HG03571 (cell line): ENCODE data around the gene CHN2.

Experiments
- ATAC-seq: cut with Tn5 transposase; IDR thresholded peaks from one replicate; pipeline ENCODE4 v1.9.1; 2021; ENCODE audit not compliant: unreplicated experiment

Gene CHN2

DNA sequence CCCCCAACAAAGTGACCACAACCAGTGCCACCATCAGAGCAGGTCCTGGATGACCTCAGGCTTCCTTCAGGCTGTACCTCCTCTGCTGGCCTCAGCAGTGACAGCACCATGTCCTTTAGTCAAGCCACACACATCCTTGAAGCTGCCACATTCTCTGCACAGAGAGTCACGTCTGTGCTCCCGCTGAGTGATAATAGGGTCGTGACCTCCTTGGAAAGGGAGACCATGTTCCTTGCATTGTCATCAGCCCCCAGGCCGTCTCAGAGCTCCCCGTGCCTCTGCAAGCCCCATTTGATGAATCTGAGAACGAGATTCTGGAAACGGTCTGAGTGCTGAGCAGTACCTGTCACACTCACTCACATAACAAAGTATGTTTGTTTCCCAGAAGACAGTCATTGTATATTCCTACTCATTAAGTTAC, 262.6 kb downstream of the CHN2 start:
- no peak for ATAC-seq

- no peak for ATAC-seq
Measured at GRCh38 chr7:29457565-29458011, 263.0 kb downstream of the CHN2 start.

- ATAC-seq = no peak
Measured at GRCh38 chr7:29458933-29459332, 264.4 kb downstream of the CHN2 start.

DNA sequence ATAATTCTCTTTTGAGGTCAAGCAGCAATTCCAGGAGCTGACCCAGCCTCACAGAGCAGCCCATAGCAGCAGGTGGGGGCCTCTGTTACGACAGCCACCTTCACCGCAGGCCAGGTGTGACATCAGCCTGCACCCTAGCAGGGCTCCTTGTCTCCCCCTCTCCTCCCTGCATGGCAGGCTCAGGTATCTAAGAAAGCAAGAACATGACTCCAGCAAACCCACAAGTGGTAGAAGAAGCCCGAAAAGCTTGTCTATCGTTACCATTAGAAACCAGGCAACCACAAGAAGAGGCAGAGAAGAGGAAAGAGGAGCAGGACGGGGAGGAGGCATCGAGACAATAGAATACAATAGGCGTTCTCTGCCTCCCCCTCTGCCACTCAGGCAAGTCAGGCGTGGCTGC, 265.0 kb downstream of the CHN2 start:
- no peak for ATAC-seq

DNA sequence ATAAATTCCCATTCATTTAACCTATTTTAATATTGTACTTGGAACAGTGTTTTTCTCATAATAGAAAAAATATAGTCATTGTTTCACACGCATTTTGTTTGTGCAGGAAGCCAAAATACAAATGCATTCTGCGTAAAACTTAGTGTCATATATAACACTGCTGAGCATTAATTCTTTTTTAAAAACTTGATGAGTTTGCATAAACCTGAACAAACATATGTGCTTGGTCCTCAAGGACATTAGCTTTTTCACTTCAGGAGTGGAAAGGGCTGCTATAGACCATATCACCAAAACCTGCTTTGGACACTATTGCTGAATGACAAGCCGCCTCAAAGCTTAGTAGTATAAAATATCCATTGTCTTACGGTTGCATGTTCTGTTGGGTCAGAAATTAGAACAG, 267.4 kb downstream of the CHN2 start:
- ATAC-seq = no peak

- no peak for ATAC-seq
Measured at GRCh38 chr7:29463504-29464158, 269.1 kb downstream of the CHN2 start.

DNA sequence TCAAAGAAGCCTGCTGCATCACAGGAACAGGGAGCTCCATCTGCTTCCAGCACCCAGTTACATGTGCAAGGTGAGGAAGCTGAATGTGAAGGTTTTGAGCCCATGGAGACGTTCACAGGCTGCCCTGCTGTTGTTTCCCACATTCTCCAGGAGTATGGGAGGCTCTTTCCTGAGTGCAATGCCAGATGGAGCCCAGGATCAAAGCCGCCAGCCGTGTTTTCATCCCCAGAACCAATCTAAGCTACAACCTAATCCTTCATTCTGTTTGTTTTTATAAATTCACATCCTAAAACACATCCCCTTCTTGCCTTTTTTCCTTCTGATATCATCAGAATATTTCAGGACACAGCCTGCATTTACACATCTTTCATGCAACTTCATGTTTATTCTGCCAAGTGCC, 270.2 kb downstream of the CHN2 start:
- no peak for ATAC-seq

DNA sequence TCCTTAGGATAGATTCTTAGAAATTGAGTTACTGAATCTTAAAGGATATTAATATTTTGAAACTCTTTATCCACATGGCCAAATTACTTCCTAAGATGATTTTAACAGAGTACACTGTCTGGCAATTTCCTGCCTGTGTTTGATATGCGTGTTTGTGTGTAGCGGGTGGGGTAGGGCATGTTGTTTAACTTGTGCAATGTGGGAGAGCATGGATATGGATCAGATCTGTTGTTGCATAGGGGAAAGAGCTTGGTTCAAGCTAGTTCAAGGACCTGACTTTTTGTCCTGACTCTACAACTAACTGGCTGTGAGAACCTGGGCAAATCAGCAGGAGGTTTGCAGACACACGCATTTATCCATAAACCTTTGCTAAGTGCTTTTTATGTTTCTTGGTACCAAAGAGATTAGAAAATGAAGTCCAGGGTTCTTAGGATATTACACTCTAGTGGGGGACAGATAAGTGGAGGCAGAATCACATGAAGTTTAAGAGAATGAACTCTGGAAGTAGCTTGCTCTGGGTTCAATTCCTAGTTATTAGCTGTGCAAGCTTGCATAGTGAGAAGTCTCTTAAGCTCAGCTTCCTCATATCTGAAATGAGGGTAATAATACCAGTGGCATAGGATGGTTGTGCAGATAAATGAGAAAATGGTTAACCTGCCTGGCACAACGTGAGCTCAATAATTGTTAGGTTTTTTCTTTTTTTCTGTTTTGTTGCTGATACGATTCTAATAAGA, 272.8 kb downstream of the CHN2 start:
- ATAC-seq = no peak

DNA sequence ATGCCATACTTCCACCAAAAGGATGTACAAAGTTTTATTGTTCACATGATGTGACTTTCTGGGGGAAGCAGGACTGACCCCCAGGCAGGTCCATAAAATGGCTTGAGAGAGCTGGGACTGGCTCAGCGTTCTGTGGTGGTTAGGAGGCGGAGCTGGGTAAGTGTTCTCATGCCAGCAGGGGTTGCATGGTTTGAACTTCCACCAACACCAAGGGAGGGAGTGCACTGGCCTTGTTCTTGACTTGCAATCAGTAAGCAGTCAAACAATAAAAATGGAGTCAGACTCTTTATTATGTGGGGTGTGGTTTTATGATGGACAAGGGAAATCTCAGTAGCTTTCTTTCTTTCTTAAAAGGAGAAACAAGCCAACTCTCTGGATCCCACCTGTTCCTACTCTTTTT, 273.6 kb downstream of the CHN2 start:
- no peak for ATAC-seq

GRCh38 chr7:29469281-29469680, 274.7 kb downstream of the CHN2 start:
- no peak for ATAC-seq

GRCh38 chr7:29469976-29470557, 275.5 kb downstream of the CHN2 start:
- ATAC-seq = no peak

DNA sequence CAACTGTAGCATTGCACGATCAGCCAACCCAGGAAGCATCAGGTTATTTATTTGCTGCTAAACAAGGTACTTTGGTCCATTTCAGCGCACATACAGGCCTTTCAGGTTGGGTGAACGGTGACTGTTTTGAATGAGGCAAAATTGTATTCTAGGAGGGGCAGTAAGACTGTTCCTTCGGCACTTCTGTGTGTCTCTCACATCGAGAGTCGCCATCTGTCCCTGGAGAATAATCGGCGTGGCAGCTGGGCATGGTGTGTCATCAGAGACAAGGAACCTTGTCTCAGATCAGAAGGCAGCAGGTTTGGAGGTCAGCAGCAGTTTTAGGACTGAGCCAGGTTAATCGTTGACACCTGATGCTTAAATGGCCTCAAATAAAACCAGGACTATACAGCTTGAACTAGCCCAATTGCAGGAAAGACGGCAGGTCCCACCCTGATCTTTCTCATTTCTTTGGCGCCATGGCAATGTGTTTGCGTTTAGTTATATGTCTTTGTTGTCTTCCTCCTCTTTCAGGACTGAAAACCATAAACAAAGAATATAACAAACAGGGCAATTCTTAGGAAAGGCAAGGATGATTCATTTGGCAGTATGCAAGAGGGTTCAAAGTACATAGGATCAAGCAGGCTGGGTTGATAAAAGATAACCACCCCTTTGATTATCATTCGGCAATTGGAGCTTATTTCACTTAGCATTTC, 277.0 kb downstream of the CHN2 start:
- ATAC-seq = no peak

DNA sequence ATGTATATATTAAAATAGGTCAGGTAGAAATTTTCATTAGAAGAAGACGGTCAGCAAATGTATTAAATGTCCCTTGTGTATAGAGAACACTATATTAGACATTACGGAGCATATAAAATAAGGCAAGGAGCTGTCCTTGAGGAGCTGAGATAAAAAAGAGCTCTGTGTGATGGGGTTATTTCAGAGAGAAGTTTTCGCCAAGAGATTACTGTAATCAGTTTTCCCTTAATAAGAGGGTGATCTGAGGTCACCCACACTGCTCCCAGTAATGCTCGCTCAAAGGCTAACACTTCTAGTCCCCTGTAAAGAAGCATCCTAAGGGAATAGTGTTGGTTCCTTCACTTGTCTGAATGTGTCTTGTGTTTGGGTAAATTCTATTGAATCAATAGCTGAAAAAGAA, 282.3 kb downstream of the CHN2 start:
- ATAC-seq = no peak

DNA sequence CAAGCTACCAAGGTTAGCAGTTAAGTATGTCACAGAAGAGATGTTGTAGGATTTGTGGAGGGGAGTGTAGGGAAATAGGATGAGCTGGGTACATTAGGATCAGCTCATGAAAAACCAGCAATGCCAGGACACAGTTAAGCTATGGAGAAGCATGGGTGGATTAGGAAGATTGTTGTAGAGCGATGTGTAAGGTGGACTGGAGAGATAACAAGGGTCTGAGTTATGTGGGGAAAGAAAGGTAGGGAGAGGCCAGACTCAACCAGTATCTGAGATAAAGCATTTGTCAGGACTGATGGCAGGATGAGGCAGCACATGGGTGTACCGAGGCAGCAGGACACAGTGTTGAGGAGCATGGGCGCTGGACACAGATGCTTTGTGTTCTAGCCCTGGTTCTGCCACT, 283.7 kb downstream of the CHN2 start:
- ATAC-seq = no peak

DNA sequence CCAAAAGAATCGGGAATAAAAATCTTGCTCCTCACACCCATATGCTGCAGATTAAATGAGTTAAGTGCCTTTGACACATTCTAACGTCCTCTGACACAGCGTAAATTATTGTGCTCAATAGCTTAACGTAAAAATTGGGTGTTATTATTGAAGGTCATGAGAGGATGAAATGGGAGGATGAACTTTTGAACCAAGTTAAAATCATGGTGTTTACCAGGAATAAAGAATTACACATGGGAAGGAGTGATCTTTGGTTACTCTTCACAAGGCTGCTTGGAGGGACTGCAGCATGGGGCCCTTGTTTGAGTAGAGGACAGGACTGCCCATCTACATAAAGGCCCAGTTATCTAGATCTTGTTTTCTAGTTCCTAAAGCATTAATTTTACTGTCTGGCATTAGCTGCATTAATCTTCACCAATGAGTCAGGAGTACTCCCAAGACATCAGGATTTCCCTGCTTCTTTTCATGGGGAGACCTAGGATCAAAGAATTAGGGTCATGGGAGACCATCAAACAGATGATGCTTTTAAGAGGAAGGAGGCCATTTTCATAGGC, 284.2 kb downstream of the CHN2 start:
- ATAC-seq = no peak

- ATAC-seq = no peak
Measured at GRCh38 chr7:29479301-29480200, 285.0 kb downstream of the CHN2 start.

DNA sequence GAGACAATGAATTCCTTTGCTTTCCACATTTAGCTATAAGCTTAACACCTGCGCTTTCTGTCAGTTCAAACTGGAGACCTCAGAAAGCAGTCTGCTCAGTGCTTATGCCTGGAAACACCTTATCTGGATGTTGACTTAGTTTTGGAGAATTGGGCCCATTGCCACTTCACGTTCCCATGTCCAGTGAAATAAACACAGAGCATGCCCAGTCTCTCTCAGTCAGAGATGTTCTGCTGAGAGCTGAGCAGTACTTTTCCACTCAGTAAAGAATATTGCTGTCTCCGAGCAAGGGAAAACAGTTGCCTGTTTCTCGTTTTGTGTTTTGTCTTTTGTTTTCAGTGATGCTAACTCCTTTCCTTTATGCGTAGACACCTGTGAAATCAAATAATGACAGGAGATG, 285.9 kb downstream of the CHN2 start:
- no peak for ATAC-seq

GRCh38 chr7:29480934-29481651, 286.5 kb downstream of the CHN2 start:
- no peak for ATAC-seq

- no peak for ATAC-seq
Measured at GRCh38 chr7:29482056-29482455, 287.5 kb downstream of the CHN2 start.
